CD4-positive, alpha-beta T cell (primary cell): Measurements from ENCODE around the gene PDGFC. TPM values are rescaled to one million over a fixed set of nuclear protein-coding genes. Genes with fewer than 3 reads are reported as not detected.

ENCODE experiments used
- ATAC-seq: fragments of 200-7000 bp; cut with Tn5 transposase; one replicate; pipeline ENCODE4 v1.10.0; 2022; ENCODE audit warnings: mild to moderate bottlenecking; ENCODE audit not compliant: poor library complexity
- CTCF ChIA-PET: fragments of 350-600 bp; sonication (Branson Sonifier 250); formaldehyde crosslinking; loops from one replicate; lab custom pipeline; 2021; ENCODE audit warnings: antibody characterized with exemption, inconsistent platforms; lab: Charles Lee
- POLR2A ChIA-PET: fragments of 350-600 bp; sonication (Branson Sonifier 250); formaldehyde crosslinking; loops from one replicate; lab custom pipeline; 2021; ENCODE audit warnings: antibody characterized with exemption, inconsistent platforms; lab: Charles Lee
- DNase-seq, 14 experiments: peaks; one replicate each; pipeline ENCODE4 v3.0.0-alpha.2; 2013 to 2020; ENCODE audit warnings: mixed read lengths in 2 of 14
- H3K27ac ChIP-seq, 2 donors: one replicate each; pipeline versions ENCODE4 v1.5.1 to v1.7.0; 2013; ENCODE audit warnings: low read length in 2 of 2, low read depth in 1 of 2, mild to moderate bottlenecking in 1 of 2
- H3K27me3 ChIP-seq, 2 experiments: 1 replicate in 1 of 2; 2 replicates in 1 of 2; pipeline versions ENCODE4 v1.6.1 to v1.7.0; 2013; ENCODE audit warnings: low read length in 2 of 2, control low read depth in 1 of 2, mild to moderate bottlenecking in 1 of 2, moderate library complexity in 1 of 2; ENCODE audit not compliant: insufficient read depth in 2 of 2, control insufficient read depth in 1 of 2
- H3K36me3 ChIP-seq: one replicate; pipeline ENCODE4 v1.6.1; 2013; ENCODE audit warnings: low read length, control low read depth; ENCODE audit not compliant: insufficient read depth
- H3K4me1 ChIP-seq: one replicate; pipeline ENCODE4 v1.6.1; 2013; ENCODE audit warnings: low read length, control low read depth; ENCODE audit not compliant: insufficient read depth
- H3K4me3 ChIP-seq: one replicate; pipeline ENCODE4 v1.5.1; 2013; ENCODE audit warnings: mild to moderate bottlenecking, low read length, moderate library complexity
- H3K9me3 ChIP-seq, 2 experiments: 1 replicate in 1 of 2; 2 replicates in 1 of 2; pipeline versions ENCODE4 v1.6.1 to v1.7.0; 2013; ENCODE audit warnings: low read length in 2 of 2, mild to moderate bottlenecking in 2 of 2, control low read depth in 1 of 2, moderate library complexity in 1 of 2; ENCODE audit not compliant: control insufficient read depth in 1 of 2, insufficient read depth in 1 of 2
- H3K27ac Mint-ChIP-seq: one replicate; pipeline ENCODE4 v1.8.0; 2020; ENCODE audit warnings: mixed read lengths
- H3K27me3 Mint-ChIP-seq: one replicate; pipeline ENCODE4 v1.8.0; 2021; ENCODE audit warnings: mixed read lengths
- H3K36me3 Mint-ChIP-seq: one replicate; pipeline ENCODE4 v1.8.0; 2021; ENCODE audit warnings: low read depth, mixed read lengths
- H3K4me1 Mint-ChIP-seq: one replicate; pipeline ENCODE4 v1.8.0; 2021; ENCODE audit warnings: low read depth, mixed read lengths
- H3K4me3 Mint-ChIP-seq: one replicate; pipeline ENCODE4 v1.8.0; 2020; ENCODE audit warnings: mild to moderate bottlenecking, mixed read lengths
- H3K9me3 Mint-ChIP-seq: one replicate; pipeline ENCODE4 v1.8.0; 2020; ENCODE audit warnings: mixed read lengths
- intact Hi-C, 2 experiments: fragments of 100-400 bp; cut with DNase I in 1 of 2; cut with micrococcal nuclease in 1 of 2; formaldehyde crosslinking; loops; one replicate each; pipeline versions ENCODE4 v1.15.1 to v1.9.0; 2023 to 2025; cut with DNase I, micrococcal nuclease
- total RNA-seq, 174 experiments: library from RNA in 2 of 174; stranded (reverse) in 2 of 174; gene quantifications; one replicate each; pipeline ENCODE4 v1.2.3 and lab custom pipeline; 2021 to 2026
- TF ChIP-seq, protein P1 (sequence below): fragments of 200-600 bp; IDR thresholded peaks from one replicate; pipeline ENCODE4 v1.8.0; 2022; ENCODE audit warnings: antibody characterized with exemption, mild to moderate bottlenecking

PDGFC gene
- total RNA-seq, 2 experiments from 2014 or later = not detected

DNA sequence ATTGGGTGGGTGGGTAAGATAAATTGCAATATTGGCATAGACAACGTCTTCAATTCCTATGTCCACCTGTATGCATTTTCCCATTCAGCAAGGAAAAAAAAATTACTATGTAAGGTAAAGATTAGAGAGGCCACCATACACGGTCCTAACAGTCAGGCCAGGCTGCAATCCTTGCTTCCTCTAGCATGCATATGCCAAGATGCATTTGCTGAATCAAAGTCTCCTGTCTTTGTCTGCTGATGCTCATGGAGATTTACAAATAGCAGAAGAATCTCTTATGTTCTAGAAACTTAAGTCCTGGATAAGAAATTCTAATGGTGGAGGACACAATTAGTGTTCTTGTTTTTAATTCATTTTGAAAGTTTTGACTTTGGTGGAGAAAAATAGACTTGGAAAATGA lies 206.8 kb downstream of the PDGFC start:
- no peak overlapping the region for H3K4me3 ChIP-seq
- Mint-ChIP-seq H3K27ac (no peak overlapping the region), H3K36me3 (no peaks in the 10 kb centered on the region), H3K9me3 (no peaks in the 10 kb centered on the region), H3K27me3 (no peaks in the 10 kb centered on the region), H3K4me3 (no peak overlapping the region), H3K4me1 (no peaks in the 10 kb centered on the region)
- no peak overlapping the region for H3K27ac ChIP-seq
- H3K27me3 ChIP-seq = no peaks in the 10 kb centered on the region
- DNase-seq = no peak
- CTCF ChIA-PET = no interaction called here
- no peaks in the 10 kb centered on the region for H3K4me1 ChIP-seq
- POLR2A ChIA-PET = no interaction called here
- TF ChIP-seq, protein P1, sequence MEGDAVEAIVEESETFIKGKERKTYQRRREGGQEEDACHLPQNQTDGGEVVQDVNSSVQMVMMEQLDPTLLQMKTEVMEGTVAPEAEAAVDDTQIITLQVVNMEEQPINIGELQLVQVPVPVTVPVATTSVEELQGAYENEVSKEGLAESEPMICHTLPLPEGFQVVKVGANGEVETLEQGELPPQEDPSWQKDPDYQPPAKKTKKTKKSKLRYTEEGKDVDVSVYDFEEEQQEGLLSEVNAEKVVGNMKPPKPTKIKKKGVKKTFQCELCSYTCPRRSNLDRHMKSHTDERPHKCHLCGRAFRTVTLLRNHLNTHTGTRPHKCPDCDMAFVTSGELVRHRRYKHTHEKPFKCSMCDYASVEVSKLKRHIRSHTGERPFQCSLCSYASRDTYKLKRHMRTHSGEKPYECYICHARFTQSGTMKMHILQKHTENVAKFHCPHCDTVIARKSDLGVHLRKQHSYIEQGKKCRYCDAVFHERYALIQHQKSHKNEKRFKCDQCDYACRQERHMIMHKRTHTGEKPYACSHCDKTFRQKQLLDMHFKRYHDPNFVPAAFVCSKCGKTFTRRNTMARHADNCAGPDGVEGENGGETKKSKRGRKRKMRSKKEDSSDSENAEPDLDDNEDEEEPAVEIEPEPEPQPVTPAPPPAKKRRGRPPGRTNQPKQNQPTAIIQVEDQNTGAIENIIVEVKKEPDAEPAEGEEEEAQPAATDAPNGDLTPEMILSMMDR = no peak
- intact Hi-C loops = no loop called here
- H3K9me3 ChIP-seq = peaks cover 0 to 3% of the 10 kb centered on the region in 2 experiments
- H3K36me3 ChIP-seq = no peaks in the 10 kb centered on the region
- no peak for ATAC-seq

DNA sequence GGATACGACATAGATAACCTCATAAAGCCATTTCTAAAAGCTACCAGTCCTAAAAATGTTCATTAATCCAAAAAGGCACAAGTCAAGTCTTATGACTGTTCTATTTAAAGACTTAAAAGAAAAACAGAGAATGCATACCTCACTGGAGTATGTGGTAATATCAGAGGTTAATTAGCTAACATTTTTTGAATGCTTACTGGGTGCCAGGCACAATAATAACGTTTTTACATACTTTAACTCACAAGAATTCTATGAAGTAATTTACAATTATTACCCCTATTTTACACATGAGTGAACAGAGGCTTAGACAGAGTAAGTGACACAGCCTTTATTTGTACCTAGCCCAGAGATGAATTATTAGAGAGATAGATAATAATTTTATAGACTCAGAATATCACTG lies 207.5 kb downstream of the PDGFC start:
- TF ChIP-seq, protein P1 = no peak
- Mint-ChIP-seq H3K27me3 (no peaks in the 10 kb centered on the region), H3K4me1 (no peaks in the 10 kb centered on the region), H3K27ac (no peak overlapping the region), H3K36me3 (no peaks in the 10 kb centered on the region), H3K4me3 (no peak overlapping the region), H3K9me3 (no peaks in the 10 kb centered on the region)
- Histone ChIP-seq H3K4me1 (no peaks in the 10 kb centered on the region), H3K4me3 (no peak overlapping the region), H3K27ac (no peak overlapping the region), H3K36me3 (no peaks in the 10 kb centered on the region), H3K9me3 (peaks cover 0 to 3% of the 10 kb centered on the region in 2 experiments), H3K27me3 (no peaks in the 10 kb centered on the region)
- no peak for ATAC-seq
- intact Hi-C loops = no loop called here
- POLR2A ChIA-PET = no interaction called here
- CTCF ChIA-PET = no interaction called here
- DNase-seq = no peak

DNA sequence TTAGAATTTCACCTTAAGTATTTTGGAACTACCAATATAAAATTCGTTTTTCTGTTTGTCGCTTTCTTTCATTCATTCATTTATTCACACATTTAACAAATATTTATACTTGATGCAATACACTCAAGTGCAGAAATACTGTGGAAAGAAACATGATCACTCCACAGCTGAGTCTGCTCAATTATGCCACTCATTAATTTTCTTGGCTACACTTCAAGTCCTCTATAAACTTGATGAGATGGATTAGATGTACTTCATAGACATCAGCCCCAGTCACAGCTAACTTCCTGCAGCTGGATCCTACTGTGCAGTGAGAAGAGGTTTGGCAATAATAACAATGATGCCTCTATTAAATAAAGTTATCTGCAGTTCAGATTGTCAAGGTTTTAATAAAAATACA lies 208.1 kb downstream of the PDGFC start:
- intact Hi-C loops = no loop called here
- DNase-seq (no peak), ATAC-seq (no peak)
- Mint-ChIP-seq H3K4me1 (no peaks in the 10 kb centered on the region), H3K27me3 (no peaks in the 10 kb centered on the region), H3K27ac (no peak overlapping the region), H3K9me3 (peaks cover 5% of the 10 kb centered on the region), H3K4me3 (no peak overlapping the region), H3K36me3 (no peaks in the 10 kb centered on the region)
- Histone ChIP-seq H3K27me3 (no peaks in the 10 kb centered on the region), H3K4me1 (no peaks in the 10 kb centered on the region), H3K9me3 (peaks cover 0 to 3% of the 10 kb centered on the region in 2 experiments), H3K27ac (no peak overlapping the region), H3K36me3 (no peaks in the 10 kb centered on the region), H3K4me3 (no peak overlapping the region)
- CTCF ChIA-PET = no interaction called here
- TF ChIP-seq, protein P1 = no peak
- POLR2A ChIA-PET = no interaction called here
